ENCODE data around the gene LONRF2.

GRCh38 chr2:100247256-100248043, 74.9 kb downstream of the LONRF2 start:
- TF ChIP-seq EP300 (IDR thresholded peaks at IDR 0.05) (no peak), POLR2A (IDR thresholded peaks at IDR 0.05) (no peak)

All from upper lobe of left lung (tissue), 4 donors.